Measurements from ENCODE around the gene GPC6.
"Not testable (repeated sequence)": the region's sequence is repeated elsewhere in the genome, so short reads cannot be mapped to it uniquely, and the experiment has no call there.

The GPC6 gene

GRCh38 chr13:94286581-94286980 lies 1060.0 kb downstream of the GPC6 start:
- no peak for DNase-seq (ENCODE audit: low spot score)

- DNase-seq (ENCODE audit: low spot score) = no peak
These were observed 1065.2 kb downstream of the GPC6 start for GRCh38 chr13:94291631-94292322.

GRCh38 chr13:94292323-94292640 lies 1065.7 kb downstream of the GPC6 start:
- DNase-seq (ENCODE audit: low spot score) = no peak

DNA sequence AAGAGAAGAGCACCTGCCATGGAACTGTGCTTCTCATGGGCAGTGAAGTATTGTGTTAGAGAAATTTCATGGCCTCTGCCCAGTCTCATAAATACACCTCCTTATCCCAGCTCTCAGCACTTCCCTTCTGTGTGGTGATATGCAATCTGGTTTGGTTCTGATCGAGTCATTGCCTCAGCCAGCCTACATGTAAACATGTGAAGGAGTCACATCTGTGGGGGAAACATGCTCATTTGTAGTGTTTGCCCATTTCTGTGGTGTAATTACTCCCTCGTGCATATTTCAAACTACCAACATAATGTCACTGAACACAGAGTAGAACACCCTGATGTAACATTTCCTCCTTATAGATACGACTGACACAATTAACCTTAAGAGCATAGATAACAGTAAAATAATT lies 1069.9 kb downstream of the GPC6 start:
- DNase-seq (ENCODE audit: low spot score) = no peak

- no peak for DNase-seq (ENCODE audit: low spot score)
These were observed 1071.7 kb downstream of the GPC6 start for GRCh38 chr13:94298346-94298745.

DNA sequence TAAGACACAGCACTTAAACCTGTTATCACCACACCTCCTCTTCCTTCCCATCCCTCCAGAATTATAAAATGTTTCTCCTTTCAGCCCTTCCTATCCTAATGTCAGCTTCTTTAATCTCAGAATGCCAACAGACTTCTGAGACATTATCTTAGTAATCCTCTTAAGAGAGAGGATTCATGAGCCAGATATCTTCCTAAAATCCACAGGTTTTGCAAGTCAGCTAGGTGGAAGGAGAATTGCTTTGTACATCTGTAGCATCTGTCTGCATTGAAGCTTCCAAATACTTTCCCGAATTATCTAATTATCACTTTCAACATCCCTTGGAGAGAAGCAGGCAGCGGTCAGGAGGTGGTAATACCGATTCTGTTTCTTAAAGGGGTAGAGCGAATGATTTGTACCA lies 1073.8 kb downstream of the GPC6 start:
- no peak for DNase-seq (ENCODE audit: low spot score)

DNA sequence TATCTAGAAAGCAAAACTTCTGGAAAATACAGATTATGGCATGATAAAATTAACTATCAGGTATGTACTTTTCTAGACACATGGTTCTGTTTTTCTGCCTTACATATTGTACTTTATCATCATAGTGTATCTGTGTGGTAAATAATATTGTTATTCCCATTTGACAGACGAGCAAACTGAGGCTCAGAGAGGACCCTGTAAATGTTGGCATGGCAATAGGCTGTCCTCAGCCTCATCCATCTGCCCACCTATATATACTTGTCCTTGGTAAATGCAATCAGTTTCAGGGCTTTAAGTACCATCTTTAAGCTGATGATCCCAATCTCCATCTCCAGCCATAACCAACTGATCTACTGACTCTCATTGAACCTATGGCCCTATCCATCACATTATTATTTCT lies 1074.9 kb downstream of the GPC6 start:
- DNase-seq (ENCODE audit: low spot score) = no peak

- DNase-seq (ENCODE audit: low spot score) = not testable (repeated sequence)
These were observed 1076.4 kb downstream of the GPC6 start for GRCh38 chr13:94302847-94303565.

GRCh38 chr13:94303644-94304174 lies 1077.1 kb downstream of the GPC6 start:
- DNase-seq (ENCODE audit: low spot score) = no peak

GRCh38 chr13:94305033-94305432 lies 1078.4 kb downstream of the GPC6 start:
- DNase-seq (ENCODE audit: low spot score) = no peak

DNA sequence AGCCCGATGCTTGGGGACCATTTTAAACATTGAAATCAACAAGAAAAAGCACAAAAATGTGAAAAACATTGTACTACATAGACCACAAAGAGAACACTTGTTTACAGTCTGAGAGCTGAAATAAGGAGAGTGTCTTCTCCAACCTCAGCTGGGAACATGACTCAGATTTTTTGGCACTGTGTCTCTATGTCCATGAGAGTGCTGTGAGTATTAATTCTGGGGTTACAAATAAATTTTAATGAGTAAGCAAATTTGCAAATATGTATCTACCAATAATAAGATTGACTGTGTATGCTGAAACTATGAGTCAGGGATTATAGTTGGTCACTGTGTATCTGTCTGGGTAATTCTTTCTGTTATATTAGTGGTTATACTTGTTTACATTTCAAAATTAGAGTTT lies 1078.9 kb downstream of the GPC6 start:
- DNase-seq (ENCODE audit: low spot score) = no peak

DNA sequence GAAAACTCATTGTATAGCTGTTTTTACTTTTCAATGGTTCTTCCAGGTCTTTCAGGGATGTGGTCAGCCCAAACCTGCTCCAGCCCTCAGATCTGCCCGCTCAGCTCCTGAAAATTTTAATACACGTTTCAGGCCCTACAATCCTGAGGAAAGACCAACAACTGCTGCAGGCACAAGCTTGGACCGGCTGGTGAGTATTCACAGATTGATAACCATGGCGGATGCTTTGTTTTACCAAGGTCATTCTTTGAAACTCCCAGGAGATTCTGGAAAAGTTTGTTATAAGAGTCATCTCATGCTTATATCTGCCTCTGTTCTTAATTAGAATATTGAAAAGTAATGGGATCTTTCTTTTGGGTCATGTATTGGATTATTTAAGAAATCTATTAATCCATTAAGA lies 1079.3 kb downstream of the GPC6 start:
- no peak for DNase-seq (ENCODE audit: low spot score)

DNA sequence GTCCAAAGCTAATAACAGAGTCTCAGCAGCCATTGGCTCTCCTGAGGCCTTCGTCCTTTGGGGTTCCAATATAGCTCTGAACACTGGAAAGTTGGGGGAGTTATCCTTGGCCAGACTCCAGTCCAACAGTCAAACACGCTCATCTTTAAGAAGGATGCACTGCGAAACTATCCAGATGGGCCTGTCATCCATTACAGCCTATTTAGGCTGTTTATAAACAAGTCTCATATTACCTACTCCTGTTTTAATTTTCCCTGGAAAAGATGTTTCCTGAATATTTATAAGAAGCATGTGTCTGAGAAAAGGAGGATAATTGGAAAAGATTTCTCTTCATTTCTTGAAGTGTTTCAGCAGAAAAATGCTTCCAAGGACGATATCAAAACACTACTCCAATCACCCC lies 1082.2 kb downstream of the GPC6 start:
- DNase-seq (ENCODE audit: low spot score) = peak; percentile 71

- peak; percentile 63 for DNase-seq (ENCODE audit: low spot score)
These were observed 1083.0 kb downstream of the GPC6 start for GRCh38 chr13:94309576-94309975.

- DNase-seq (ENCODE audit: low spot score) = no peak
These were observed 1083.6 kb downstream of the GPC6 start for GRCh38 chr13:94309997-94310855.

- DNase-seq (ENCODE audit: low spot score) = peak; percentile 26
These were observed 1085.3 kb downstream of the GPC6 start for GRCh38 chr13:94311893-94312292.

- DNase-seq (ENCODE audit: low spot score) = no peak
These were observed 1086.1 kb downstream of the GPC6 start for GRCh38 chr13:94312511-94313216.

DNA sequence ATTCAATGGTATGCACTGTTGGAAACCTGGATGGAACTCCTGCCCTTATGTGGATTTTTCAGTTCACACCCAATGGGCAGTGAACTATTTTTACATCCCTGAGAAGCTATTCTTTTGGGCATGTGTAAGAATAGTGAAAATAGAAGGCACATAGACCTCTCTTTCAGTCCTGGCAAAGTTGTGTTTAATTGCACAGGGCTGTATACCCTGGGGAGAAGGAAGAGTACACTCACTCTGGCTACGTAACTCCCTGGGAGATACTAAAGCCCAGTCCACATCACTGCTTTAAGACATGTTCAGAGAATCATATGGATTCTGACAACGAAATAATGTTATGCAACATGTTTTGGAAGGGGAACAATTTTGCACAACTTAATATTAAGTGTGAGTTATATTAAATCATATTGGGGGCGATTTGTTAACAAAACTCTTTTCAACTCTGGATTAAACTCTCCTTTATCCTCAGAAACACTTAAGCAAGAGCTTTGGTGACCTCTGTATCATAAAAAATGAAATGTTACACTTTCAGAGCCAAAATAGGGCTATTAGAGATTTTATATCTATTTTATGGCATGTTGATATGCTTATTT lies 1086.8 kb downstream of the GPC6 start:
- DNase-seq (ENCODE audit: low spot score) = no peak

- DNase-seq (ENCODE audit: low spot score) = no peak
These were observed 1087.3 kb downstream of the GPC6 start for GRCh38 chr13:94313926-94314325.

DNA sequence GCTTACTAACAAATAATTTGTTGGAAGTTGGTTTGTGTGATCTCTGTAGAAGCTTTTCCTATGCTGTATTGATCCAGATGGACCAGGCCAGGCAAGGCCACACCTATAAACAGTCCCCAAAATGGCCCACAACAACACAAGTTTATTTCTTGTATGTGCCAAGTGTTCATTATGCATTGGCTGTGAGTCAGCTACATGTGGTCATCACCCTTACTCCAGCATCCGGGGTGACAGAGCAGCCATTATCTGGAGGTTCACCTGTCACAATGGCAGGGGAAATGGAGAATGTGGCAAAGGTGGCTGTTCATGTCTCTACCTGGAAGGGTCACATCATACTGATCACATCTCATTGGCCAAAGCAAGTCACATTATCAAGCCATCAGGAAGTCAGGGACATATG lies 1088.6 kb downstream of the GPC6 start:
- DNase-seq (ENCODE audit: low spot score) = no peak

GRCh38 chr13:94317063-94317491 lies 1090.5 kb downstream of the GPC6 start:
- DNase-seq (ENCODE audit: low spot score) = no peak

All from SK-N-DZ (cell line).